Ishikawa (cell line): ENCODE results near the gene RALGPS1.

Source experiments
- CEBPB ChIP-seq: IDR thresholded peaks from 2 replicates; pipeline ENCODE4 v1.6.1; 2012
- EGR1 ChIP-seq: IDR thresholded peaks from 2 replicates; pipeline ENCODE4 v1.6.1; 2012
- EP300 ChIP-seq: IDR thresholded peaks from 2 replicates; pipeline ENCODE4 v1.6.1; 2012; ENCODE audit warnings: borderline replicate concordance
- FOXM1 ChIP-seq: IDR thresholded peaks from 2 replicates; pipeline ENCODE4 v1.6.1; 2012; ENCODE audit warnings: low read depth, borderline replicate concordance
- RAD21 ChIP-seq: IDR thresholded peaks from 2 replicates; pipeline ENCODE4 v1.6.1; 2012; ENCODE audit warnings: low read depth
- TAF1 ChIP-seq: IDR thresholded peaks from 2 replicates; pipeline ENCODE4 v1.6.1; 2012; ENCODE audit warnings: low read depth, mild to moderate bottlenecking
- TEAD4 ChIP-seq: IDR thresholded peaks from 2 replicates; pipeline ENCODE4 v1.6.1; 2012
- YY1 ChIP-seq: IDR thresholded peaks from 2 replicates; pipeline ENCODE4 v1.6.1; 2012; ENCODE audit warnings: low read depth
- ZBTB7A ChIP-seq: IDR thresholded peaks from 2 replicates; pipeline ENCODE4 v1.6.1; 2012; ENCODE audit warnings: low read depth
- TF ChIP-seq, protein P1 (sequence below): IDR thresholded peaks from 2 replicates; pipeline ENCODE4 v1.6.1; 2012
- TF ChIP-seq, protein P2 (sequence below): IDR thresholded peaks from 2 replicates; pipeline ENCODE4 v1.6.1; 2012; ENCODE audit warnings: low read depth, mild to moderate bottlenecking
- TF ChIP-seq, protein P3 (sequence below): IDR thresholded peaks from 2 replicates; pipeline ENCODE4 v1.6.1; 2012

DNA sequence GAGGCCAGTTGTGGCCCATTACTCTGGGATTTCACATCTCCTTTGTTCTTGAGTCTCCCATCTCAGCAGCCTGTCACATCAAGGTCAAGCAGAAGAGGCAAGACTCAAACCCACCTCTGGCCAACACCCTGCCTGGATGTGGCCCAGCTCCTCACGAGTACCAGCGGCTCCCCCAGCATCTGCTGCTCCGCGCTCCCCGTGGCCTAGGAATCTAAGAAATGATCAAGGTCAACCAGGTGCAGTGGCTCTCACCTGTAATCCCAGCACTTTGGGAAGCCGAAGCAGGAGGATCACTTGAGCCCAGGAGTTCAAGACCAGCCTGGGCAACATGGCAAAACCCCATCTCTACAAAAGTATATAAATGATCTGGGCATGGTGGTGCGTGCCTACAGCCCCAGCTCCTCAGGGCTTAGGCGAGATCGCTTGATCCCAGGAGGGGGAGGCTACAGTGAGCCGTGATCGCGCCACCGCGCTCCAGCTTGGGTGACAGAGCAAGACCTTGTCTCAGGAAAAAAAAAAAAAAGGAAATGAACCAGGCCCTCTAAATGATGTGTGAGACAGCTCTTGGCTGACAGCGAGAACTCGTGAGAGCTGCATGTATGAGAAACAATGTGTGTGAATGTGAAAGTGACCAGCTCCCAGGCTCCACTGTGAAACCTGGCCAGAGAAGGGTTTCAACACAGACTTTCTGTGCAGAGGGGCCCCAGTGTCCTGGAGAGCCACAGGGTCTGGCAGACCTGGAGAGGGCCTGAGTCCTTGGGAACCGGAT lies 269.4 kb downstream of the RALGPS1 start:
- TF ChIP-seq, protein P1, sequence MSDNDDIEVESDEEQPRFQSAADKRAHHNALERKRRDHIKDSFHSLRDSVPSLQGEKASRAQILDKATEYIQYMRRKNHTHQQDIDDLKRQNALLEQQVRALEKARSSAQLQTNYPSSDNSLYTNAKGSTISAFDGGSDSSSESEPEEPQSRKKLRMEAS: no peak
- TF ChIP-seq RAD21: no peak
- no peak for TF ChIP-seq FOXM1
- TF ChIP-seq ZBTB7A: no peak
- TF ChIP-seq, protein P2, sequence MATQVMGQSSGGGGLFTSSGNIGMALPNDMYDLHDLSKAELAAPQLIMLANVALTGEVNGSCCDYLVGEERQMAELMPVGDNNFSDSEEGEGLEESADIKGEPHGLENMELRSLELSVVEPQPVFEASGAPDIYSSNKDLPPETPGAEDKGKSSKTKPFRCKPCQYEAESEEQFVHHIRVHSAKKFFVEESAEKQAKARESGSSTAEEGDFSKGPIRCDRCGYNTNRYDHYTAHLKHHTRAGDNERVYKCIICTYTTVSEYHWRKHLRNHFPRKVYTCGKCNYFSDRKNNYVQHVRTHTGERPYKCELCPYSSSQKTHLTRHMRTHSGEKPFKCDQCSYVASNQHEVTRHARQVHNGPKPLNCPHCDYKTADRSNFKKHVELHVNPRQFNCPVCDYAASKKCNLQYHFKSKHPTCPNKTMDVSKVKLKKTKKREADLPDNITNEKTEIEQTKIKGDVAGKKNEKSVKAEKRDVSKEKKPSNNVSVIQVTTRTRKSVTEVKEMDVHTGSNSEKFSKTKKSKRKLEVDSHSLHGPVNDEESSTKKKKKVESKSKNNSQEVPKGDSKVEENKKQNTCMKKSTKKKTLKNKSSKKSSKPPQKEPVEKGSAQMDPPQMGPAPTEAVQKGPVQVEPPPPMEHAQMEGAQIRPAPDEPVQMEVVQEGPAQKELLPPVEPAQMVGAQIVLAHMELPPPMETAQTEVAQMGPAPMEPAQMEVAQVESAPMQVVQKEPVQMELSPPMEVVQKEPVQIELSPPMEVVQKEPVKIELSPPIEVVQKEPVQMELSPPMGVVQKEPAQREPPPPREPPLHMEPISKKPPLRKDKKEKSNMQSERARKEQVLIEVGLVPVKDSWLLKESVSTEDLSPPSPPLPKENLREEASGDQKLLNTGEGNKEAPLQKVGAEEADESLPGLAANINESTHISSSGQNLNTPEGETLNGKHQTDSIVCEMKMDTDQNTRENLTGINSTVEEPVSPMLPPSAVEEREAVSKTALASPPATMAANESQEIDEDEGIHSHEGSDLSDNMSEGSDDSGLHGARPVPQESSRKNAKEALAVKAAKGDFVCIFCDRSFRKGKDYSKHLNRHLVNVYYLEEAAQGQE: no peak
- TF ChIP-seq YY1: no peak
- no peak for TF ChIP-seq EP300
- no peak for TF ChIP-seq TAF1
- no peak for TF ChIP-seq CEBPB
- no peak for TF ChIP-seq EGR1
- TF ChIP-seq, protein P3, sequence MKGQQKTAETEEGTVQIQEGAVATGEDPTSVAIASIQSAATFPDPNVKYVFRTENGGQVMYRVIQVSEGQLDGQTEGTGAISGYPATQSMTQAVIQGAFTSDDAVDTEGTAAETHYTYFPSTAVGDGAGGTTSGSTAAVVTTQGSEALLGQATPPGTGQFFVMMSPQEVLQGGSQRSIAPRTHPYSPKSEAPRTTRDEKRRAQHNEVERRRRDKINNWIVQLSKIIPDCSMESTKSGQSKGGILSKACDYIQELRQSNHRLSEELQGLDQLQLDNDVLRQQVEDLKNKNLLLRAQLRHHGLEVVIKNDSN: no peak
- no peak for TF ChIP-seq TEAD4
